ENCODE data around the gene DLK1.

DNA sequence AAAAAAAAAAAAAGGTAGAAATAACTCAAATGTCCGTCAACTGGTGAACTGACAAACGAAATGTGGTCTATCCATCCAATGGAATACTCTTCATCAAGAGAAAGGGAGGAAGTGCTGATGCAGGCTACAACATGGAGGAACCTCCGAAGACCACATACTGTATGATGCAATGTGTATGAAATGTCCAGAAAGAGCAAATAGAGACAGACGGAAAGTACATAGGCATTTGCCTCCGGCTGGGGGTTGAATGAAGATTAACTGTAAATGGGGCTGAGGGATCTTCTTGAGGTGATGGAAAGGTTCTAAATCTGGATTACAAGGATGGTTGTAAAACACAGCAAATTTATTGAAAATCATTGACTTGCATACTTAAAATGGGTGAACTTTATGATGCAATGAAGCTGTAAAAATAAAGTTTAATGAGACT, 35.4 kb downstream of the DLK1 start:
- TF ChIP-seq CTCF (IDR thresholded peaks at IDR 0.05) (no peak), POLR2A (IDR thresholded peaks at IDR 0.05) (no peak)

Measured in body of pancreas (tissue), 4 donors.